Ovary (tissue), 9 donors: ENCODE data around the gene CDK6. TPM values are rescaled to one million over a fixed set of nuclear protein-coding genes. Genes with fewer than 3 reads are reported as not detected.

Source experiments
- DNase-seq, 5 donors: peaks; one replicate each; pipeline ENCODE4 v3.0.0-alpha.2; 2019 to 2020
- H3K27ac ChIP-seq, 2 donors: fragments of 200-600 bp; one replicate each; pipeline versions ENCODE4 v1.5.1 to v1.8.0; 2019 to 2022
- H3K27me3 ChIP-seq: fragments of 200-600 bp; one replicate; pipeline ENCODE4 v1.8.0; 2022
- H3K36me3 ChIP-seq: fragments of 200-600 bp; sonication (generic); one replicate; pipeline ENCODE4 v1.5.1; 2019
- H3K4me1 ChIP-seq: one replicate; pipeline ENCODE4 v1.8.1; 2013; ENCODE audit warnings: mild to moderate bottlenecking, moderate library complexity; ENCODE audit not compliant: insufficient read depth
- H3K4me3 ChIP-seq: fragments of 200-600 bp; sonication (generic); one replicate; pipeline ENCODE4 v1.5.1; 2017
- H3K9me3 ChIP-seq, 2 donors: fragments of 200-600 bp in 1 of 2; sonication (generic) in 1 of 2; one replicate each; pipeline versions ENCODE4 v1.5.1 to v1.8.1; 2013 to 2019; ENCODE audit warnings: mild to moderate bottlenecking in 1 of 2, moderate library complexity in 1 of 2
- EP300 ChIP-seq: sonication (generic); formaldehyde crosslinking; IDR thresholded peaks from one replicate; pipeline ENCODE4 v1.6.1; 2017; ENCODE audit warnings: antibody characterized with exemption
- POLR2A ChIP-seq: fragments of 450-650 bp; IDR thresholded peaks from one replicate; pipeline ENCODE4 v1.6.1; 2017; ENCODE audit warnings: antibody characterized with exemption, mild to moderate bottlenecking, moderate library complexity
- WGBS, 3 donors: extraction: QIAGEN DNeasy Blood & Tissue Kit in 1 of 3; methylation state at CpG; one replicate each; pipeline versions ENCODE4 v1.1.5 to v1.1.7; 2013 to 2017; 5-methylcytosine and 5-hydroxymethylcytosine counted together
- intact Hi-C, 4 donors: fragments of 100-400 bp; cut with DNase I; formaldehyde crosslinking; loops; one replicate each; pipeline versions ENCODE4 v1.11.0 to v1.15.1; 2022 to 2023
- polyA plus RNA-seq, 2 donors: library from polyadenylated mRNA; stranded (reverse); fragments of 200-250 nt in 1 of 2; fragments of 350-450 nt in 1 of 2; fragmentation: Illumina TruSeq in 1 of 2; extraction: RNeasy Lipid Tissue Mini Kit (QIAGEN cat#74804) in 1 of 2; gene quantifications; one replicate each; pipeline ENCODE4 v1.2.3, GENCODE V29; 2013 to 2014
- total RNA-seq, 7 donors: library from RNA; depleted of rRNA in 2 of 7; stranded (reverse); fragments of >200 nt in 2 of 7; fragmentation: NEBNext Ultra II Directional in 3 of 7; extraction: Animal tissue kit (Norgen Biotek cat#: 25700) in 3 of 7; gene quantifications; one replicate each; pipeline versions ENCODE4 v1.1.0 to v1.2.4, GENCODE V29; 2016 to 2023
- TF ChIP-seq, protein P1 (sequence below), 3 donors: fragments of 450-650 bp in 2 of 3; fragments of 200-600 bp in 1 of 3; IDR thresholded peaks; one replicate each; pipeline versions ENCODE4 v1.5.1 to v1.8.0; 2016 to 2022; ENCODE audit warnings: antibody characterized with exemption in 3 of 3, mild to moderate bottlenecking in 1 of 3
- donor health status: DM: no; HTN: no; CAD: no; lungs with moderate emphysema.
- donor health status: DM: no; HTN: no; CAD: no.
- donor health status: Bipolar disorder and iron deficiency.
- donor health status: DM: yes; HTN: yes; CAD: no.
- donor health status: DM: no; HTN: no; CAD: no.
- donor health status: DM: yes; HTN: yes; CAD: no.

Gene CDK6
- total and polyA plus RNA-seq, 9 donors, result 1.8 to 20.4 (median 11.2) TPM

DNA sequence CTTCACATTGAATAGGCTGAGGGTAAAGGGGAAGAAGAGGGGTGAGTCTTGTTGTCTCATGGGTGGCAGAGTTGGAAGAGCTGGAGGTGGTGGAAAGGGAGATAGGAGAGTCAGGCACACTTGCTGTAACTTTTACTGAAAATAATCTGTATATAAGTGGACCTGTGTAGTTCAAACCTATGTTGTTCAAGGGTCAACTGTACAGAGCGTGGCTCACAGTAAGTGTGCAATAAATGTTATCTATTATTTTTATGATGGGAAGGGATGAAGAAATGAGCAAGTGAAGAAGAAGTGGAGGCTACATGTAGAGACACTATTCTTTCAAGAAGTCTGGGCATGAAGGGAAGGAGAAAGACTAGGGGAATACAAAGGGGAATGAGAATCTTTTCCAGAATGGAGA, 174.7 kb downstream of the CDK6 start:
- intact Hi-C loops, result no loop called here
- WGBS, 3 donors, result 96 to 98% (median 97%) methylated on average over 1 of the region's 1 CpG
- TF ChIP-seq, protein P1, sequence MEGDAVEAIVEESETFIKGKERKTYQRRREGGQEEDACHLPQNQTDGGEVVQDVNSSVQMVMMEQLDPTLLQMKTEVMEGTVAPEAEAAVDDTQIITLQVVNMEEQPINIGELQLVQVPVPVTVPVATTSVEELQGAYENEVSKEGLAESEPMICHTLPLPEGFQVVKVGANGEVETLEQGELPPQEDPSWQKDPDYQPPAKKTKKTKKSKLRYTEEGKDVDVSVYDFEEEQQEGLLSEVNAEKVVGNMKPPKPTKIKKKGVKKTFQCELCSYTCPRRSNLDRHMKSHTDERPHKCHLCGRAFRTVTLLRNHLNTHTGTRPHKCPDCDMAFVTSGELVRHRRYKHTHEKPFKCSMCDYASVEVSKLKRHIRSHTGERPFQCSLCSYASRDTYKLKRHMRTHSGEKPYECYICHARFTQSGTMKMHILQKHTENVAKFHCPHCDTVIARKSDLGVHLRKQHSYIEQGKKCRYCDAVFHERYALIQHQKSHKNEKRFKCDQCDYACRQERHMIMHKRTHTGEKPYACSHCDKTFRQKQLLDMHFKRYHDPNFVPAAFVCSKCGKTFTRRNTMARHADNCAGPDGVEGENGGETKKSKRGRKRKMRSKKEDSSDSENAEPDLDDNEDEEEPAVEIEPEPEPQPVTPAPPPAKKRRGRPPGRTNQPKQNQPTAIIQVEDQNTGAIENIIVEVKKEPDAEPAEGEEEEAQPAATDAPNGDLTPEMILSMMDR (IDR thresholded peaks at IDR 0.05), result no peak
- TF ChIP-seq POLR2A, result no peak
- no peak for TF ChIP-seq EP300

DNA sequence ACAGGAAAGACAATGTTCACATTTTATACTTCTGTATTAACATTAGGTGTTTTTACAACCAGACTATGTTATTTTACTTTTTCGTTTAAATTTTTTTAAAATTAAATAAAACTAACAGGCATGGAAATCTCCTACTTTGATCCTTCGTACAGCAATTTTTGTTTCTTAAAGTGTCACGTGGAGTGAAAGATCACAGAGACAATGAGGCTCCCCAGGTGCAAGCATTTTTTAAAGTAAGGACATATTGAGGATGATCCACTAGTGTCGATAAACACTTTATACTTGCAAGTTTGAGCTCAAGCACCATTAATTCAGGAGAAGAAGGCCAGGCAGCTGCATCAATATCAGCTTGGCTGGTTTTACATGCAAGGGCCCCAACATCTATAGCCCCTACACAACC, 177.7 kb downstream of the CDK6 start:
- no peak overlapping the region for H3K4me3 ChIP-seq
- H3K4me1 ChIP-seq, result no peaks in the 10 kb centered on the region
- H3K36me3 ChIP-seq, result no peaks in the 10 kb centered on the region
- WGBS, 3 donors, result 87 to 91% (median 88%) methylated on average over 4 of the region's 4 CpGs
- intact Hi-C loops, result no loop called here
- TF ChIP-seq, protein P1 (IDR thresholded peaks at IDR 0.05), result no peak
- TF ChIP-seq POLR2A (no peak), EP300 (no peak)
- no peak for DNase-seq
- H3K9me3 ChIP-seq, result no peaks in the 10 kb centered on the region
- no peaks in the 10 kb centered on the region for H3K27me3 ChIP-seq
- H3K27ac ChIP-seq, result no peak overlapping the region

More for the DNA sequence above, 174.7 kb downstream of the CDK6 start:
- H3K4me3 ChIP-seq, result no peak overlapping the region
- no peak overlapping the region for H3K27ac ChIP-seq
- no peaks in the 10 kb centered on the region for H3K27me3 ChIP-seq
- no peak for DNase-seq
- H3K36me3 ChIP-seq, result no peaks in the 10 kb centered on the region
- no peaks in the 10 kb centered on the region for H3K9me3 ChIP-seq
- no peaks in the 10 kb centered on the region for H3K4me1 ChIP-seq

DNA sequence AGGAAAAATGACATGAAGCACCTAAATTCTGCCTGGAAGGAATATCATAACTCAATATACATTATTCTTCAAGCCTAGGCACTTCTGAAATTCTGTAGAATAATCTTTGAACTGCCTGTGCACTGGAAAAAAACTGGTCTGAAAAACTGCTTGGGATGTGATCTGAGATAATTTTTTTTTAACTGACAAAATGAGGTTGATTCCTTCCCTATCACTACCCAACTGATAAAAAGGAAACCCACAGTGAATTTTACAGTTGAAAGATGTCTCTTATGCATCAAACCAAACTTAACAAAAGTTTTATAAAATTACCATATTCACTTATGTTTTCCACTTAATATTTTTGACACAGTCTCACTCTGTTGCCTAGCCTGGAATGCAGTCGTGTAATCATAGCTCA, 179.0 kb downstream of the CDK6 start:
- no peak overlapping the region for H3K27ac ChIP-seq
- intact Hi-C loops, result no loop called here
- H3K9me3 ChIP-seq, result no peaks in the 10 kb centered on the region
- no peak for DNase-seq
- TF ChIP-seq, protein P1 (IDR thresholded peaks at IDR 0.05), result no peak
- no peak for TF ChIP-seq POLR2A
- TF ChIP-seq EP300, result no peak
- no peaks in the 10 kb centered on the region for H3K4me1 ChIP-seq
- no peak overlapping the region for H3K4me3 ChIP-seq
- H3K27me3 ChIP-seq, result no peaks in the 10 kb centered on the region
- 96 to 100% (median 100%) methylated on average over 1 of the region's 1 CpG for WGBS, 3 donors
- H3K36me3 ChIP-seq, result no peaks in the 10 kb centered on the region

DNA sequence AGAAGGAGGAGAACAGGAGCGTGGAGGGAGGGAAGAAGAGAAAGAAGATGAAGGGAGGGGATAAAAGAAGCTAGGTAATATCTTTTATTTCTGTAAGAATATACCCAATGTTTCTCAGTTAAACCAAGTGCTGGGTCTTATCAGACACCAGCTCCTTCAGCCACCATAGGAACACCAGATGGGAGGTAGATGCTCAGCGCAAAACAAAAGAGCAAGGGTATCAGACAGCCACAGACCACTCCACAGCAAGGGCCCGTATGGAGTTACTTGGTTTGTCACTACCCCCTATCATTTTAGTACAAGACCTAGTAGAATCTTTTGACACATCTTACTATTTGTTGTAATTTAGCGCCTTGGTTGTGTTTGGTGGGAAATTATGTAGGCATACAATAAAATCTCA, 180.3 kb downstream of the CDK6 start:
- intact Hi-C loops, result no loop called here
- TF ChIP-seq EP300, result no peak
- TF ChIP-seq POLR2A, result no peak
- TF ChIP-seq, protein P1 (IDR thresholded peaks at IDR 0.05), result no peak
- no peaks in the 10 kb centered on the region for H3K9me3 ChIP-seq
- H3K27me3 ChIP-seq, result no peaks in the 10 kb centered on the region
- no peak overlapping the region for H3K4me3 ChIP-seq
- no peak overlapping the region for H3K27ac ChIP-seq
- H3K36me3 ChIP-seq, result no peaks in the 10 kb centered on the region
- DNase-seq, result no peak
- no peaks in the 10 kb centered on the region for H3K4me1 ChIP-seq
- 95 to 96% (median 95%) methylated on average over 4 of the region's 4 CpGs for WGBS, 3 donors
